Activated CD4-positive, alpha-beta T cell treated with anti-CD3 and anti-CD28 coated beads, Interleukin-2, Interleukin-6, amounts not matched to agents 100 ng/mL and 50 ng/mL, durations not matched to agents 16 hours and 8 hours (primary cell): Measurements from ENCODE around the gene CHRNG.
A peak's percentile ranks its signal among the peaks of the same experiment; 100 is the strongest.

ENCODE experiments used
- DNase-seq: peaks from one replicate; pipeline ENCODE4 v3.0.0-alpha.2; 2020

CHRNG gene, protein sequence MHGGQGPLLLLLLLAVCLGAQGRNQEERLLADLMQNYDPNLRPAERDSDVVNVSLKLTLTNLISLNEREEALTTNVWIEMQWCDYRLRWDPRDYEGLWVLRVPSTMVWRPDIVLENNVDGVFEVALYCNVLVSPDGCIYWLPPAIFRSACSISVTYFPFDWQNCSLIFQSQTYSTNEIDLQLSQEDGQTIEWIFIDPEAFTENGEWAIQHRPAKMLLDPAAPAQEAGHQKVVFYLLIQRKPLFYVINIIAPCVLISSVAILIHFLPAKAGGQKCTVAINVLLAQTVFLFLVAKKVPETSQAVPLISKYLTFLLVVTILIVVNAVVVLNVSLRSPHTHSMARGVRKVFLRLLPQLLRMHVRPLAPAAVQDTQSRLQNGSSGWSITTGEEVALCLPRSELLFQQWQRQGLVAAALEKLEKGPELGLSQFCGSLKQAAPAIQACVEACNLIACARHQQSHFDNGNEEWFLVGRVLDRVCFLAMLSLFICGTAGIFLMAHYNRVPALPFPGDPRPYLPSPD

DNA sequence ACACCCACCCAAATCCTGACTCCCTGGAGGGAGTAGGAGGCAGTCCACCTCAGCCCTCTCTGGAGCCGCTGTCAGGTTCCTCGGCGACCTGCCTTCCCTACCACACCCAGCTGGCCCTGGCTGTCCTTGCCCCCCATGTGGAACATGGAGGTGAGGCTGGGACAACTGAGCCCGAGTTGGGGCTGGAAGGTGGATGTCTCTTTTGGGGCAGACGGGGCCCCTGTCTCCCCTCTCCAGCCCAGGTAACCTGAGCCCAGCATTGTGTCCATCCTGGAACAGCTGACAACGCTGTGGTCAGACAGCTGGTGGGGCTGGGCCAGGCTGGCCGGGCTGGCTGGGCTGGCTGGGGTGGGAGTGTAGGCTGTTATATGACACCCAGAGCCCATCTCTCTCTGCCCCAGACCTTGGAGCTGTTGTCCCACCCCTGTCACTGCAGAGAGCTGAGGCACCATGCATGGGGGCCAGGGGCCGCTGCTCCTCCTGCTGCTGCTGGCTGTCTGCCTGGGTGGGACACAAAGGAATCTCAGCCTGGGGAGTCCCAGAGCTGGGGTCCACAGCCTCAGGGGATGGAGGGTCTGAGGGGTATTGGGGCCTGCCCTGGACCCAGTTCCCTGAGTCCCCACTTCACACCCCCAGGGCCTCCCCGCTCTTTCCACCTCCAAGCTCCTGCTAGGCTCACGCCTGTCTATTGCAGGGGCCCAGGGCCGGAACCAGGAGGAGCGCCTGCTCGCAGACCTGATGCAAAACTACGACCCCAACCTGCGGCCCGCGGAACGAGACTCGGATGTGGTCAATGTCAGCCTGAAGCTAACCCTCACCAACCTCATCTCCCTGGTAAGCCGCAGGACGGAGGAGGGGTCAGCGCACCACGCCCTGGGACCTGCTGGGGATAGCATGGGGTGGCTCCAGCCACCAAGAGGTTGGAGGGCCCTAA, at the start of gene CHRNG:
CHRNG (plus strand) TSS at position 395 of the 934 bp plus-strand sequence; CDS start at position 451, 56 bp downstream.
- DNase-seq = no peak

DNA sequence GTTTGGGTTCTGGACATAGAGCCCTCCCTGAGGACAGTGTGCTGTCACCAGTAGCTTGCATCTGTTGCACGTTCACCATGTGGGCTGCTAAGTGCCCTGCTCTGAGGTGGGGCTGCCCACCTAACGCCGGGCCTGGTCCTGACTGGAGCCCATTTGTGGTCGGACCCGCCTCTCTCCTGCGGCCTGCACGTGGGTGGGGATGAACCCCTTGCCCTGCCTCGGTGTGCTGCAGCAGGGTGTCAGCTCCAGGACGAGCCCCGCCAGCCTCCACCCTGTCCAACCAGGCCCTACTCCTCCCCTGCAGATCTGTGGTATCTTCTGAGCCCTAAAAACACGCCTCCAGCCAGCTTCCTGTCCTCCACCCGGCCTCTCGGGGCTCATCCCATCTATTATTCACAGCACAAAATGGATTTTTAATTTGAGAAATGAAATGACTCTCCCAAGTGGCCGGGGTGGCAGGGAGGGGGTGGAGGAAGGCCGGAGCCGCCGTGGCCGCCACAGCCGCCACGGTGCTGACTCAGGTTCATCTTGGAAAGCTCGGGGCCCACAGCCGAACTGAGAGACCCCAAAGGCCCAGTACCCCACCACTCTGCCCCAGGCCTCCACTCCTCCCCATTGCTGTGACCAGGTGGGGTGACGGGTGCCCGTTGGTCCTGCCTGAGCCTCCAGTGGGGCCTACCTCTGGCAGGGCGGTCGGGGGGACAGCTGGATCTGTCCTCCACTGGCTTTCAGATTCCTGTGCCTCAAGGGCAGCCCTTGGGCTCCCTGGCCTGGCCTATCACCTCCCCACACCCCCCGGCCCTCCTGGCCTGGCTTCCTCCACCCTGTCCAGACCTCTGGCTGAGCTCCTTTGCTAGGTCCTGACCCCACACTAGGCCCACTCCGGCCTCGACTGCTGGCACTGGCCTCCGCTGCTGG, 49.0 kb upstream of the CHRNG start:
- no peak for DNase-seq

DNA sequence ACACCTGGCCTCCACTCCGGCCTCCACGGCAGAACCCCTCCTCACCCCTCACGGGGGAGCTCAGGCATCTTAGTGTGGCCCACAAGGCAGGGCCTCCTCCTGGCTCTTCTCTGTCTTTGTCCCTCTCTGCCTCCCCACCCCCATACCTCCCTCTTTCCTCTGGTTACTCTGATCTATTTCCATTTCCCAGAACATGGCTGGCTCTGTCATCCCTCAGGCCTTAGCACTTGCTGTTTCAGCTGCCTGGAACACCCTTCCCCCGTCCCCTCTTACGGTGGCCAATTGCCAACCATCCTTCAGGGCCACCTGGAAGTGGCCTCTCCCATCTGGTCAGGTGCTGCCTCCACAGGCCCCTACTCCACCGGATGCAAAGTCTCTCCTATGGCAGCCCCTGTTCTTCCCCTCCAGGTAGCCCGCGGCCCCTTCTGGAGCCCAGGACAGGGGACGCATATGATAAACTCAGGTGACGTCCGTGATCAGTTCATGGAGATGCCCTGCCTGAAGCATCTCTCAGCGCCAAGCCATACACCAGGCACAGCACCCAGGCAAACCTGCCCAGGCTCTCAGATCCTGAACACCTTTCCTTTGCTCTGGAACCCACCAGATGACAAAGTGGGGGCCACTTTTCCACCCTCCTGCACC, 48.2 kb upstream of the CHRNG start:
- DNase-seq = no peak

DNA sequence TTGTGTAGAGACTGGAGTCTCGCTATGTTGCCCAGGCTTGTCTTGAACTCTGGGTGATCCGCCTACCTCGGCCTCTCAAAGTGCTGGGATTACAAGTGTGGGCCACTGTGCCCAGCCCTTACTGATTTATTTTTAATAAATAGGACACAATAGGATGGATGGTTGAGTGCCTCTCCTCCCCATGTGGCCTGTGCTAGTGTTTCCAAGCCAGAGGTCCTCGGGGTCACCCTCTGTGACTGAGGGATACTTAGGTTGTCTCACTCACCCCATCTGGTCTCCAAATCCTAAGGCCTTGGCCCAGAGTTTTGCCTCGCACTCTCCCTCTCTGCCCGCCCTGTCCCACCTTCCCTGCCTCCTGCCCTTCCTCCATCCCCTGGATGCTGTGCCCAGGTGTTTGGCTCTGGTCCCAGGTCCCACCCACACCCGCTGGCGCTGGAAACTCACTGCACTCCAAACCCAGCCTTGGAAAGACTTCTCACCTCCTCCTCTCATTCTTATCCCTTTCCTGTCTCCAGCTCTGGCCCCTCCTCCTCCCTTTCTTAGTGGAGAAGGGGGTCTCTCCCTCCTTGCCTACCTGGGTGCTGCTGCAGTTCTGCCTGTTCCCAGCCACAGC, 47.1 kb upstream of the CHRNG start:
- no peak for DNase-seq

DNA sequence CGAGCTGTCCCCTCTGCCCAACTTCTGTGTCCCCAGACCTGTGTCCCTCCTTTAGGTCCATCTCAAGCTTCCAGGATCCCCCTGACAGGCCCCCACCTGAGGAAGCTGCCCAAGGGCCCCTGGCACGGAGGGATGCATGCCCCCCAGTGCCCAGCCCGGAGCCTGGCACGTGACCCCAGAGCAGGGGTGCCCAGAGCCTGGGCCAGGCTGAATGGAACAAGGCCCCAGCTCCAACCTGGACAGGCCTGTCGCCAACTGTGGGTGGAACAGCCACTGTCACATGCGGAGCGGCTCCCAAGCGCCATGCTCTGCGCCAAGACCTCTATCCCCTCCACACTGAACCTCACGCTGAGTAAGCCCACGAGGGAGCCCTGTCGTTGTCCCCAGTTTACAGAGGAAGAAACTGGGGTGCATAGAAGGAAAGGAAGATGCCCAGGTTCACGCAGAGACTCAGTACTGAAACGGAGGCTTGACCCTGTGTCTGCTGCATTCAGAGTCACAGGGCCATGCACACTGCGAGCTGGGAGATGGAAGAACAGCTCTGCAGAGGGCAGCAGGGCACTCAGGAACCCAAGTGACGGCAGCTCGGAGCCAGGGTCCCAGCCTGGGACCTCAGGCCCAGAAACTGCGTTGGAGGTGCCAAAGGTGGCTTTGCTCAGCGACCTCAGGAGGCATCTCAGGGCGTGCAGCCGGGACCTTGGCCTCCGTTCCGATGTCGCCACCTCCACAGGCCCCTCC, 46.4 kb upstream of the CHRNG start:
- no peak for DNase-seq

DNA sequence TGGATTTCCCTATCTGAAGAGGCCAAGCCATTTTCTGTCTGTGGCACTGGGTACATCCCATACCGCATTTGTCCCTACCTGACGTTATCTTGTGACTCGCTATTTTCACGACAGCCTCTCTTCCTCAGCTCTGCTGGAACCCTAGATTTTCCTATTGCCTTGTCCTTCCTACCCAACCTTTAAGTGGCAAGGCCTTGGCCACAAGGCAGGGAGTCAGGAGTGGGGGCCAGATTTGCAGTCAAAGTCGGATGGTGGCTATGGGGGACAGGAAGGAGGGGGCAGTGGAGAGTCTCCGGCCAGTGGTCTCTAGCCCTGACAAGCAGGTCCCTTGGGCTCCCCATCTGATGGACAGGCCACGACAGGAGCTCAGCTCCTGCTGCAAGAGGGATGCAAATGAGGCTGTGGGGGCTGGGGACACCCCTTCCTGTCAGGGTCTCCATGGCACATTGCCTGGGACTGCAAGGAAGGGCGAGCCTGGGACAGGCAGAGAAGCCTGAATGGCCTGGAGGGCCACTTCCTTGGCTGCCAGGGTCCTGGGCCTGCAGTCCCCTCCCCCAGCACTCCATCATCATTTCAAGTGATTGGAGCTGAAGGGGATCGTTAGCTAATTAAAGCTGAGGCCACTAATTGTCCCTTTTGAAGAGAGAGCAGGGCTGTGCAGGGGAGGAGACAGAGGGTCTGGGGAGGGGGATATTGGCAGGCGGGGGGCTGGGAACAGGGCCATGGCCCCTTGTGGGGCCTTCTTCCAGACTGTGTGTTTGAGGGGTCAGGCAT, 45.6 kb upstream of the CHRNG start:
- DNase-seq = no peak

DNA sequence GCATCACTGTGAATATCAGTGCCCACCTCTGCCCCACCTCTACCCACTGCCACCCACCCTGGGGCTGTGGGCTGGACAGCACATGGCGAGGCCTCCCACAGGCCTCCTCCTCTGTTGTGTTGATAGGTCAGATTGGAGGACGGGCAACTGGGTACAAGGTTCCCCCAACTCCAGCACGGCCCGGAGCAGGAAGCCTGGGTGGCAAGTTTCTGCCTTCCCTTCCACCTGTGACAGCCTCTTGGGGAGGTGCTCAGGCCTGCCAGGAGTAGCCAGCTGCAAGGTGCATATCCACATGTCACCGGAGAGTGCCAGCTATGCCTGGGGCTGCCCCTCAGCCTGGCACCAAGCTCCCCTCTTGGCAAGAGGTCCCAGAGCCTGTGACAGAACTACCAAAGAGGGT, 45.0 kb upstream of the CHRNG start:
- no peak for DNase-seq

DNA sequence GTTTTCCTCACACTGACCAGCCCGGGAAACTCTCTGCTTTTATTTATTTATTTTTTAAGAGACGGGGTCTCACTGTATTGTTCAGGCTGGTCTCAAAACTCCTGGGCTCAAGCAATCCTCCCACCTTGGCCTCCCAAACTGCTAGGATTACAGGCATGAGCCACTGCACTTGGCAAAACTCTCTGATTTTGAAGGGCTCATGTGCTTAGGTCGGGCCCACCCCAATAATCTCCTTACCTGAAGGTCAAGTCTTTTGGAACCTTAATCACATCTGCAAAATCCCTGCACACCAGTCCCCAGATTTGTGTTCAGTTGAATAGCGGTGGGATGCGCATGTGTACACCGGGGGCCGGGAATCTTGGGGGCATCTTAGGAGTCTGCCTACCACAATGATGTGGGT, 44.2 kb upstream of the CHRNG start:
- DNase-seq = no peak

DNA sequence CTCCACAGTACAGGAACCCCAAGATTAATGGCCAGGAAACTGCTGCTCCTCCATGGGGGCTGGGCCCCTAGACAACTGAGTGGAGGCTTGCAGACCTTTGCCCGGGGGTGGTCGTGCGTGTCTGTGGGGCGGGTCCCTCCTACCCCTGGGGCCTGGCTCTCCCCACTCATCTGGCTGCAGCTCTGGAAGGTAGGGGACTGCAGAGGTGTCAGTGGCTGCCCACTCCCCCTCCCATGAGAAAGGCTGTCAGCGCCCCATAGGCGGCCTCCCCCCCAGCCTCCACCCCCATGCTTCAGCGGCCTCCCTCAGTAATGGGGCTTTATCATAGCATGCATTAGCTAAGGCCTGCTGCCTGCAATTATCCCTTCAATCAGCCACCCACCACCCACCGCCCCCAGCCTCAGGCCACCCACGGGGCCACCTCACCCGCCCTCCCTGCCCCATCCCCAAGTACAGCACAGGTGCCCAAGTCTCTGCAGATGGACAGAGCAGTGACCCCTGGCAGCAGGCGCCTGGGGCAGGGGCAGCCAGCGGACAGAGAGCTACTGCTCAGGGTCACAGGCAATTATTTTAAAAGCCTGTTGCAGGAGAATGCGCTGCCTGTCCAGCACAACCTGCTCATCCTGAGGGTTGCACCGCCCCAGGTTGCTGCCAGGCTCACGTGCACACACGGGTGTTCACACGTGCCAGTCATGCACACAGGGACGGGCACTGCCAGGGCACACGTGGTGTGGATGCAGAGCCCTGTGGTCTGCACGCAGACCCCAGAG, 42.8 kb upstream of the CHRNG start:
- no peak for DNase-seq

DNA sequence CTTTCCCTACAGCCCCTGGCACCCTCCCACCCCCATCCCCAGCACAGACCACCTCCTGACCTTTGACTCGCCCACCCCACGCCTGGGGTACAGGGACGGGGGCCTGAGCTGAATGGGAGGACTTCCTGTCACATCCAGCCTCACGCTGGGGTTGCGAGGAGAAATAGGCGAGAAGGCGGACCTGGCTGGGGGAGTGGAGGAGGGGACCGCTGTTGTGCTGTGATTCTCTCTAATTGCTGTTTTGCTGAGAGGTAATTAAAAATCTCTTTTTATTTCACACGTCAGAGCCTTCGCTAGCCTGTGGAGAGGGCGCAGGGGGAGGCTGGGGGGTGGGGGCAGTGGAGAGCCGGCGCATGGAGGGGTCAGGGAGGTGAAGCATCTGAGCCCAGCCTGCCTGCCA, 42.1 kb upstream of the CHRNG start:
- no peak for DNase-seq

DNA sequence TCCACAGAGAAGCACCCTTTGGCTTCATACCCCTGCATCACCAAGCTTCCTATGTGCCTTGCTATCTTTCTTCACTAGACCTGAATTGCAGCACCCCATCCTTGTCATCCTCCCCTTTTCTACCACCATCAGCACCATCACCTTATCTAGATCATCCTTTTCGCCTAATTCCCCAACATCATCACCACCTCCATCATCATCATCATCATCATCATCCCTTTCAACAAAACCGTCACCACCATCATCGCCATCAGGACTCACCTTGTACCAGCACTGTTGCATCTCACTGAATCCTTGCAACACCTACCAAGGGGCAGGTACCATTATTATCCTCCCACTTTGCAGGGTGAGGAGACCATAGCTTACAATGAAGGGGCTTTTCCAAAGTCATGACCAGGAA, 41.0 kb upstream of the CHRNG start:
- DNase-seq = no peak

DNA sequence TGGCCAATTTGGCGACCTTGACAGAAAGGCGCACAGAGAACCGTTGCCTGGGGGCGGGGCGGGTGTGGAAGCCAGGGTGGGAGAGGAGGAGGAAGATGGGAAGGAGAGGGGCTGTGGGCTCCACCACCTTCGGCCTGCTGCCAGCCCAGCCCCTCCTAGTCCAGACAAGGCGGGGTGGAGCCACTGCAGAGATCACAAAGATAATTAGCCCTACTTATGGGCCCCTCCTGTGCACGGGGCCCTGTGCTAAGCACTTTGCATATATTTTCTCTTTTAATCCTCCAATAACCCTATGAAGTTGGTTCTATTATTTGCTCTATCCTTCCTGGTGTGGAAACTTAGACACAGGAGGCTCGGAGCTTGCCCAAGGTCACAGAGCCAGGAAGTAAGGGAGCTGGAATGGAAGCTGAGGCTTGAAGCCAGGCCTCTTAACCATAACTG, 38.1 kb upstream of the CHRNG start:
- no peak for DNase-seq

DNA sequence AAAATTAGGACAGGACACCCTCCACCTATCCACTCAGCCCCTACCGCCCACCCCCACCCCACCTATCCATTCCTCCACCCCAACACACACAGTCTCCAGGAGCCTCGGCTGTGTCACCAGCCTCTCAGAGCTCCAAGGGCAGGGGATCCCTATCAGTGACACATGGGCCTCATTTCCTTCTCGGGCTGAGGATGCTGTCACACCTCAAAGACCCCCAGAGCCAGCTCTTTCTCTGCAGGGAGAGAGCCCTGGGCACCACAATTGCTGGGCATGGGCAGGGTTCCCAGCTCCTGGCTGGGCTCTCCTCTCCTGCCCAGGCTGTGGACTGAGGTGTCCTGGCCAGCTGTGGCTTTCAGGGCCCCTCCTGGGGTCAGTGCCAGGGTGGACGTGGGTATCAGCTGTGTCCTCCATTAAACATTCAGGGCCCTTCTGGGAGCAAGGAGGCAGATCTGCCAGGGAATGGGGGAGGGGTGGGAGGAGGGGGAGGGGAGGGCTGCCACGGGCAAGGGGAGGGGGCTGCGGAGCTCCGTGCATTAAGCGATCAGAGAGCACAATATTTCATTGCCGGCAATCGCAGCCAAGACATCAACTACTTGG, 37.6 kb upstream of the CHRNG start:
- DNase-seq = no peak

DNA sequence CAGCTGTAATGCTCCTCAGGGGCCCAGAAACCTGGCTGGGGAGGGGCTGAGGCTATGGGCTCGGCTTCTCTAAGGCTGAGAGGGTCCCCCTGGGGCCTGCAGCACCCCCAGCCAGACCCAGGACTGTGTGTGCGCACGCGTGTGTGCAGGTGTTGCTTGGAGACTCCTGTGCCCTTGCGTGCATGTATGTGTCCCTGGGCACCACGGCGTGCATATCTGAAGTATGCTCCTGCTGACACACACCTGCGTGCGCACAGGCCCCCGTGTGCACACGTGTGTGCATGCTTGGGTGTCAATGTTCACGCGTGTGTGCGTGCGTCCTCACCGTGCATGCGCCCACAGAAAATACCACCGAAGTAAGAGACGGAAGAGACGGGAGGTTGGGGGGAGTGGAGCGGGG, 37.0 kb upstream of the CHRNG start:
- no peak for DNase-seq

DNA sequence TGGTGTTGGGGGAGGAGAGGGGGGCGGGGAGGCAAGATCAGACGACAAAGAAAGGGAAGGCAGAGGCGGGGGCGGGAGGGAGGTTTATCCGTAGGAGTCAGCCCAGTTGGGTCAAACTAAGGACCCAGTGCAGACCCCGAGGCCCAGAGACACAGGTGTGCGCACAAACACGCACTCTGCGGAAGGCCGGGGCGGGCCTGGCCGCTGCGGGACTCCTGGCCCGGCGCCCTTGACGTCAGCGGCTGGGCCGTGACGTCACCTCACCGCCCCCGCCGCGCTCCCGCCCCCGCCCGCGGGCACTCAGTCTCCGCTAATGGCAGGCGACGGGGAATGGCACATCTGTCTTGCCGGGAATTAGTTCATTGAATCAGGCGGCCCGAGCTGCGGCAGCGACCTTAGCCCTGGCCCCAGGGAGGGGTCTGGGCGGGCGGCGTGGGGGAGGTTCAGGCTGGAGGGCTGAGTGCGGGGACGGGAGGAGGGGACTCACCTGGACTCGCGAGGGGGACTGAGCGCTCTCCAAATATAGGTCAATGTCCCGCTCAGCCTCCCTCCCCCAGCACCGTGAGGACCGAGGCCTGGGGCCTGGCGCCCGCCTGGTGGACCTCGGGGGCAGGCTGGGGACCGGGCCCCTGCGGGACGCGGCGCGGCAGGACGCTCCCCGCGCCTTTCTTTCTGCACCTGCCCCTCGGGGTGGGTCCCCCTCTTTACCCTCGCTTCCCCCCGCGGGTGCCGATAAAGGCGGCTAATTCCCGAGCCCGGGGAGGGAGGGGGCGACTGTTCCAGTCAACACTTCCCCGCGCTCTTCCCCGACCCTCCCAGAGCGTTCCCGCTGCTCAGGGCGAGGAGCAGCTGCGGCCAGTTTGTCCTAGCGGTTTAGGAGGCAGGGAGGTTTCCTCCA, 36.3 kb upstream of the CHRNG start:
- peak; percentile 9 for DNase-seq

DNA sequence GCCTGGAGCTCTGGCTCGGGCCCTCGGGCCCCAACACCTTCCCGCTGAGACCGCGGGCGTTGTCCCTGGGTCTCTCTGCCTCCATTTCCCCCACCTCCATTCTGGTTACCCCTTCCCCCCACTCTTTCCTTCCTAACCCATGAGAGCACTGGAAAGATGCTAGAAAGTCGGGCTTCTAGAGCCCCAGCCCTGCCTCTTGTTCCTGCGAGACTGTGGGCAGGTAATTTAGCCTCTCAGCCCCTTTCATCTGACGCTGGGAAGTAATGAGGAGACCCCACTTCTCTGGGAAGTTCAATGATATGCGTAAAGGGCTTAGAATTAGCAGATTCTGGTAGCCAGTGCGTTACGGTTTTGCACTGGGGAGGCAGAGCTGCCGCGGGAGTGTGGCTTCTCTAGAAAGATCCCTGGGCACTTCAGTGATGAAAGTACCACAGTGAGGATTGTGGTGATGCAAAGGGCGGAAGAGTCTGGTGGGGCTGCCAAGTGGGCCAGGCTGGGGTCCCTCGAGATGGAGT, 35.6 kb upstream of the CHRNG start:
- DNase-seq = no peak

DNA sequence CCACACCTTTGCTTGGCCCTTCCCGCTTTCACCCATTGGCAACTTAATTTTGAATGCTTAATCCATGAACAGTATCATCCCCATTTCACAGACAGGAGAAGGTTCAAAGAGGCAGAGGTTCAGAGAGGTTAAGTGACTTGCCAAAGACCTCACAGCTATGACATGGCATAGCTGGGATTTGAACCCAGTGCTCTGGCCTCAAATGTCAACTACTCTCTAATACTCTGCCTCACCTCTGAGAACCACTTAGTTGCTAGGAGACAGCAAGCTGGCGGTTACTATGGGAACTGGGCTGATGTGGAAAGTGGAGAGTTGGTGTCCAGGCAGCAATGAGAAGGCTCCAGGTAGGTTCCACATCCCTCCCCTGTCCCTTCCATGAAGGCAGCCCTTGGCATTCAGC, 35.1 kb upstream of the CHRNG start:
- no peak for DNase-seq
